HEK293T (cell line): ENCODE measurements around the gene MARK4.

Source experiments
- CTCF ChIA-PET: fragments of 350-600 bp; formaldehyde crosslinking; extraction: SDS; loops from one replicate; lab custom pipeline; 2021; ENCODE audit warnings: antibody characterized with exemption, inconsistent platforms; lab: Yijun Ruan, JAX
- POLR2A ChIA-PET: fragments of 350-600 bp; formaldehyde crosslinking; extraction: SDS; loops from one replicate; lab custom pipeline; 2020; ENCODE audit warnings: antibody characterized with exemption, inconsistent platforms; lab: Yijun Ruan, JAX
- DNase-seq: peaks from one replicate; pipeline ENCODE4 v3.0.0; 2012; ENCODE audit warnings: mixed read lengths; ENCODE audit errors: extremely low spot score
- ARNT ChIP-seq: fragments of 450-650 bp; IDR thresholded peaks from 2 replicates; pipeline ENCODE4 v1.6.1; 2017; ENCODE audit warnings: mild to moderate bottlenecking
- BHLHE40 ChIP-seq: fragments of 450-650 bp; IDR thresholded peaks from 2 replicates; pipeline ENCODE4 v1.6.1; 2016; ENCODE audit warnings: mild to moderate bottlenecking, moderate library complexity, borderline replicate concordance
- CTBP1 ChIP-seq: fragments of 450-650 bp; IDR thresholded peaks from 2 replicates; pipeline ENCODE4 v1.6.1; 2016; ENCODE audit warnings: borderline replicate concordance
- ELF4 ChIP-seq: fragments of 450-650 bp; IDR thresholded peaks from 2 replicates; pipeline ENCODE4 v1.6.1; 2017; ENCODE audit warnings: antibody characterized with exemption
- FOXA1 ChIP-seq: fragments of 450-650 bp; IDR thresholded peaks from 2 replicates; pipeline ENCODE4 v1.6.1; 2016; ENCODE audit warnings: mild to moderate bottlenecking
- FOXK2 ChIP-seq: fragments of 450-650 bp; IDR thresholded peaks from 2 replicates; pipeline ENCODE4 v1.6.1; 2016; ENCODE audit warnings: mild to moderate bottlenecking
- FOXM1 ChIP-seq: fragments of 450-650 bp; IDR thresholded peaks from 2 replicates; pipeline ENCODE4 v1.6.1; 2017; ENCODE audit warnings: mild to moderate bottlenecking, borderline replicate concordance
- HDGF ChIP-seq: fragments of 450-650 bp; IDR thresholded peaks from 2 replicates; pipeline ENCODE4 v1.6.1; 2017; ENCODE audit warnings: antibody characterized with exemption, borderline replicate concordance
- L3MBTL2 ChIP-seq: fragments of 450-650 bp; conservative IDR thresholded peaks from 2 replicates; pipeline ENCODE4 v1.6.1; 2016; ENCODE audit warnings: mild to moderate bottlenecking
- LEF1 ChIP-seq: fragments of 450-650 bp; IDR thresholded peaks from 2 replicates; pipeline ENCODE4 v1.6.1; 2017; ENCODE audit warnings: mild to moderate bottlenecking, borderline replicate concordance
- NFRKB ChIP-seq: fragments of 450-650 bp; IDR thresholded peaks from 2 replicates; pipeline ENCODE4 v1.6.1; 2016; ENCODE audit warnings: mild to moderate bottlenecking, moderate library complexity
- PKNOX1 ChIP-seq: fragments of 450-650 bp; IDR thresholded peaks from 2 replicates; pipeline ENCODE4 v1.6.1; 2016
- SP1 ChIP-seq: fragments of 450-650 bp; IDR thresholded peaks from 2 replicates; pipeline ENCODE4 v1.6.1; 2017
- SUZ12 ChIP-seq: fragments of 450-650 bp; IDR thresholded peaks from 2 replicates; pipeline ENCODE4 v1.6.1; 2016; ENCODE audit warnings: mild to moderate bottlenecking
- TARDBP ChIP-seq: fragments of 450-650 bp; IDR thresholded peaks from 2 replicates; pipeline ENCODE4 v1.6.1; 2016
- ZNF384 ChIP-seq: fragments of 450-650 bp; IDR thresholded peaks from 2 replicates; pipeline ENCODE4 v1.6.1; 2016

MARK4 gene

GRCh38 chr19:45250832-45251451, at the start of gene MARK4:
MARK4 (plus strand) TSS chr19:45251271; CDS start chr19:45251589, 318 bp downstream.
- CTCF ChIA-PET, result no interaction called here
- DNase-seq, result peak; percentile 86
- POLR2A ChIA-PET, result no interaction called here
- TF ChIP-seq CTBP1, result peak; percentile 25; the same call in 1 of the 2 replicates
- no peak for TF ChIP-seq TARDBP

GRCh38 chr19:45202637-45203036, 48.4 kb upstream of the MARK4 start:
- TF ChIP-seq PKNOX1, result no peak
- no peak for TF ChIP-seq FOXM1
- no peak for TF ChIP-seq SP1
- TF ChIP-seq ZNF384, result no peak
- TF ChIP-seq HDGF, result no peak
- no peak for TF ChIP-seq NFRKB
- TF ChIP-seq LEF1, result no peak
- no peak for TF ChIP-seq CTBP1
- no peak for TF ChIP-seq FOXK2
- TF ChIP-seq L3MBTL2, result no peak
- no peak for TF ChIP-seq FOXA1
- POLR2A ChIA-PET, result no interaction called here

GRCh38 chr19:45205810-45206209, 45.3 kb upstream of the MARK4 start:
- POLR2A ChIA-PET, result no interaction called here
- CTCF ChIA-PET, result interaction anchor here (1.0 kb wide), 1 partner anchor 43 kb away, joined by 3 read pairs; no protein-coding TSS in a partner anchor
- DNase-seq, result no peak
- no peak for TF ChIP-seq FOXM1
- no peak for TF ChIP-seq LEF1
- no peak for TF ChIP-seq SP1
- no peak for TF ChIP-seq ZNF384

More at GRCh38 chr19:45202637-45203036, 48.4 kb upstream of the MARK4 start:
- CTCF ChIA-PET, result no interaction called here
- DNase-seq, result no peak

- ChIA-PET POLR2A (no interaction called here), CTCF (interaction anchor here (1.0 kb wide), 1 partner anchor 43 kb away, joined by 3 read pairs; no protein-coding TSS in a partner anchor)
- TF ChIP-seq LEF1 (no peak), ZNF384 (0 out of 2 replicates have a peak, but pooled peaks have one; percentile 40), HDGF (no peak), FOXA1 (no peak), SUZ12 (no peak), FOXK2 (no peak), SP1 (no peak)
- no peak for DNase-seq
Measured at GRCh38 chr19:45206328-45206727, 44.7 kb upstream of the MARK4 start.

- DNase-seq, result no peak
- POLR2A ChIA-PET, result no interaction called here
- CTCF ChIA-PET, result no interaction called here
- TF ChIP-seq ELF4 (no peak), CTBP1 (no peak), SP1 (no peak), ARNT (no peak), ZNF384 (no peak), BHLHE40 (no peak), FOXM1 (no peak), HDGF (no peak), SUZ12 (no peak), L3MBTL2 (no peak), NFRKB (no peak), PKNOX1 (no peak), FOXK2 (no peak), TARDBP (no peak), LEF1 (no peak)
Measured at GRCh38 chr19:45211751-45212381, 39.2 kb upstream of the MARK4 start.

GRCh38 chr19:45213031-45213430, 38.0 kb upstream of the MARK4 start:
- CTCF ChIA-PET, result no interaction called here
- POLR2A ChIA-PET, result interaction anchor here (0.5 kb wide), 1 partner anchor 453 kb away, joined by 4 read pairs; no protein-coding TSS in a partner anchor

More at GRCh38 chr19:45213031-45213430, 38.0 kb upstream of the MARK4 start:
- DNase-seq, result no peak
- TF ChIP-seq PKNOX1 (no peak), SP1 (no peak), FOXM1 (no peak), ZNF384 (no peak), SUZ12 (no peak), ARNT (no peak)
